ENCODE measurements around the gene MCM5. TPM values are rescaled to one million over a fixed set of nuclear protein-coding genes. Genes with fewer than 3 reads are reported as not detected.

MCM5 gene
- total RNA-seq, 1 experiment from 2014 or later, result 274 TPM

DNA sequence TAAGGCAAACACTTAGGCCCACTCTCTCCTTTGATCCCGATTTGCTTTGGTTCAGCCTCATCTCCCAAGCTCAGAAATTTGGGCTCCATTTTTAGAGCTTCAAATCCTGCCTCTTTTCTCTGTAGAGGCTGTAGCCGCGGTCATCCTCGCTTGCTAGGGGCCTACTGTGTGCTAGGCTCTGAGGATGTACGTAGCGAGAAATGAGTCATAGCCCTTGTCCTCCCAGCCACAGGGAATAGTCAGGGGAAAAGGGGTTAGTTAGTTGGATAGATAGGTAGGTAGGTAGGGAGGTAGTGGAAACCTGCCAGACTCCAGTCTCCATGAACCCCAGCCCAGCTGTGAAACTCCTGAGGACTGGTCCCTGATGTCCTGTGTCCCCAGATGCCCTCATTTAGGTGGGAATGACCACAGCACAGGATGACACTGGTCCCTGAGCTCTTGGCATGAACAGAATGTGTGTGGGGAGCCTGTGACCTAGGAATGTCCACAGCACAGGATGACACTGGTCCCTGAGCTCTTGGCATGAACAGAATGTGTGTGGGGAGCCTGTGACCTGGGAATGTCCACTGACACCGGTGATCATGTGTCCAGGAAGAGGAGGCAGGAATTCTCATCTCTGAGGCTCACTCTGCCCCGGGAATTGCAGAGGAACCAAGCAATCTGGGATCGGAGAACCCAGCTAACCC, 40.4 kb upstream of the MCM5 start:
- Histone ChIP-seq H2BK5ac (ENCODE audit: insufficient read length, low read length) (no peak overlapping the region), H3K79me2 (ENCODE audit: insufficient read depth, low read length) (no peaks in the 10 kb centered on the region), H3K9me3 (ENCODE audit: control insufficient read depth, low read depth, low read length) (no peaks in the 10 kb centered on the region), H4K20me1 (ENCODE audit: control insufficient read depth, insufficient read depth, insufficient read length) (no peaks in the 10 kb centered on the region), H3K4me1 (ENCODE audit: insufficient read depth, low read length) (no peaks in the 10 kb centered on the region), H3K18ac (ENCODE audit: insufficient read length, low read depth, low read length) (no peak overlapping the region), H2BK12ac (ENCODE audit: insufficient read length, low read depth, low read length) (no peak overlapping the region), H3K56ac (ENCODE audit: insufficient read length, low read depth, low read length) (no peak overlapping the region), H3T11ph (ENCODE audit: low read length) (no peak overlapping the region), H3K27me3 (ENCODE audit: insufficient read depth, low read length) (no peaks in the 10 kb centered on the region), H3K9ac (ENCODE audit: extremely low read depth, insufficient read length, low read length) (no peak overlapping the region), H2AFZ (ENCODE audit: low read length) (no peak overlapping the region), H3K23me2 (ENCODE audit: insufficient read length, low read depth, low read length, poor library complexity, severe bottlenecking) (no peaks in the 10 kb centered on the region), H2BK20ac (ENCODE audit: low read depth, low read length, poor library complexity, severe bottlenecking) (no peak overlapping the region), H4K8ac (replicated peaks; ENCODE audit: insufficient read length, low read depth, low read length) (no peak overlapping the region), H3K4ac (ENCODE audit: low read depth, low read length) (no peak overlapping the region), H4K5ac (ENCODE audit: insufficient read length, low read depth, low read length) (no peak overlapping the region), H3K14ac (ENCODE audit: insufficient read depth, low read length) (no peak overlapping the region; the same call in 1 of the 2 replicates), H3K27ac (ENCODE audit: insufficient read length, low read depth, low read length) (no peak overlapping the region), H3K23ac (ENCODE audit: insufficient read length, low read depth, low read length) (no peak overlapping the region), H2AK5ac (ENCODE audit: insufficient read length, low read length) (no peak overlapping the region), H2BK120ac (ENCODE audit: low read depth, low read length, poor library complexity, severe bottlenecking) (no peak overlapping the region), H4K91ac (ENCODE audit: insufficient read length, low read depth, low read length) (no peak overlapping the region), H3K79me1 (ENCODE audit: insufficient read depth, low read depth, low read length, poor library complexity, severe bottlenecking) (no peaks in the 10 kb centered on the region), H2BK15ac (ENCODE audit: low read depth, low read length) (no peak overlapping the region), H3K4me2 (ENCODE audit: insufficient read depth, insufficient read length, low read length) (no peak overlapping the region)
- Mint-ChIP-seq H3K4me1 (peaks cover 0 to 8% of the 10 kb centered on the region in 2 experiments; a peak in 2 of 4 replicates), H3K4me3 (no peak overlapping the region), H3K36me3 (ENCODE audit: insufficient read depth in 1 of 3, low read depth in 3 of 3) (no peaks in the 10 kb centered on the region), H3K9me3 (no peaks in the 10 kb centered on the region), H3K27ac (no peak overlapping the region), H3K27me3 (ENCODE audit: low read depth) (no peaks in the 10 kb centered on the region)
- DNase-seq, result no peak
- no CpG with 5 or more reads among the region's 9 CpGs for WGBS (ENCODE audit: extremely low coverage, insufficient read length, low lambda C conversion rate)
- TF ChIP-seq, protein P1, sequence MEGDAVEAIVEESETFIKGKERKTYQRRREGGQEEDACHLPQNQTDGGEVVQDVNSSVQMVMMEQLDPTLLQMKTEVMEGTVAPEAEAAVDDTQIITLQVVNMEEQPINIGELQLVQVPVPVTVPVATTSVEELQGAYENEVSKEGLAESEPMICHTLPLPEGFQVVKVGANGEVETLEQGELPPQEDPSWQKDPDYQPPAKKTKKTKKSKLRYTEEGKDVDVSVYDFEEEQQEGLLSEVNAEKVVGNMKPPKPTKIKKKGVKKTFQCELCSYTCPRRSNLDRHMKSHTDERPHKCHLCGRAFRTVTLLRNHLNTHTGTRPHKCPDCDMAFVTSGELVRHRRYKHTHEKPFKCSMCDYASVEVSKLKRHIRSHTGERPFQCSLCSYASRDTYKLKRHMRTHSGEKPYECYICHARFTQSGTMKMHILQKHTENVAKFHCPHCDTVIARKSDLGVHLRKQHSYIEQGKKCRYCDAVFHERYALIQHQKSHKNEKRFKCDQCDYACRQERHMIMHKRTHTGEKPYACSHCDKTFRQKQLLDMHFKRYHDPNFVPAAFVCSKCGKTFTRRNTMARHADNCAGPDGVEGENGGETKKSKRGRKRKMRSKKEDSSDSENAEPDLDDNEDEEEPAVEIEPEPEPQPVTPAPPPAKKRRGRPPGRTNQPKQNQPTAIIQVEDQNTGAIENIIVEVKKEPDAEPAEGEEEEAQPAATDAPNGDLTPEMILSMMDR (conservative IDR thresholded peaks at IDR 0.05), result no peak
